Spleen (tissue), 7 donors: Measurements from ENCODE around the gene KRT85.

Experiments used
- POLR2AphosphoS5 ChIP-seq, 3 donors: sonication (generic); formaldehyde crosslinking; IDR thresholded peaks; one replicate each; pipeline ENCODE4 v1.5.1; 2017; ENCODE audit warnings: antibody characterized with exemption in 3 of 3
- TF ChIP-seq, protein P1 (sequence below), 11 experiments: fragments of 200-600 bp in 7 of 11; fragments of 450-650 bp in 4 of 11; sonication (generic) in 4 of 11; IDR thresholded peaks in 8 of 11; conservative IDR thresholded peaks in 3 of 11; 1 replicate in 7 of 11; 2 replicates in 4 of 11; pipeline versions ENCODE4 v1.4.0 to v1.8.0; 2016 to 2021; ENCODE audit warnings: antibody characterized with exemption in 11 of 11, inconsistent platforms in 4 of 11, mild to moderate bottlenecking in 1 of 11
- donor health status: DM: no; HTN: no; CAD: no; lungs with moderate emphysema.
- donor health status: DM: no; HTN: no; CAD: no.
- donor health status: DM: no; HTN: no; CAD: no.

DNA sequence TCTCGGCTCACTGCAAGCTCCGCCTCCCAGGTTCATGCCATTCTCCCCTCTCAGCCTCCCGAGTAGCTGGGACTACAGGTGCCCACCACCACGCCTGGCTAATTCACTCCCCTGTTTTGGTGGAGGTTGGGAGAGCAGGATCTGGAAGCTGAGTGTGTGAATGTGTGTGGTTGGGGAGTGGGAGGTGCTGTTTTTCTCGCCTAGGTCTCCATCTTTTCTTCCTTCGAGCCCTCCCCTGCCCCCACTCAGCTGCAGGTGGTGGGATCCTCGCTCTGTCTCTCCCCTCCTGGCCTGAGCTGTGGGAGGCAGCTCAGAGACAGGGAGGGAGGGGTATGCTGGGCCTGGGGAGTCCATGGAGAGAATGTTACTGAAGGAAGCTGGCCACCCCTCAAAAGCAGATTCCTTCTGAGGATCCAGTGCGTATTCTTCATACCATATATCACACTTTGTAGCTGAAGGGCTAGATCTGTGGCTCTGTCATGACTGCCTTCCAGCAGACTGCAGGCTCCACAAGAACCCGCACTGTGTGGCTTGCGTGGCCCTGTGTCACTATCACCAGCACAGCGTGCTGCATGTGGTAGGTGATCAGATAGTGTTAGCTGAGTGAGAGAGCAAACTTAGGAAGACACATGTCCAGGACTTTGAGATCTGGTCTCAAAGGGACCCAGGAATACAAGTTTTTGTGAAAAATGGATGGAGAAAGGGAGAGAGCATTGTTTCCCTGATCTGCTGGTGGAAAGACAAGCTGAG is 48.9 kb downstream of the KRT85 start:
- no peak for TF ChIP-seq POLR2AphosphoS5 (IDR thresholded peaks at IDR 0.05)
- TF ChIP-seq, protein P1, sequence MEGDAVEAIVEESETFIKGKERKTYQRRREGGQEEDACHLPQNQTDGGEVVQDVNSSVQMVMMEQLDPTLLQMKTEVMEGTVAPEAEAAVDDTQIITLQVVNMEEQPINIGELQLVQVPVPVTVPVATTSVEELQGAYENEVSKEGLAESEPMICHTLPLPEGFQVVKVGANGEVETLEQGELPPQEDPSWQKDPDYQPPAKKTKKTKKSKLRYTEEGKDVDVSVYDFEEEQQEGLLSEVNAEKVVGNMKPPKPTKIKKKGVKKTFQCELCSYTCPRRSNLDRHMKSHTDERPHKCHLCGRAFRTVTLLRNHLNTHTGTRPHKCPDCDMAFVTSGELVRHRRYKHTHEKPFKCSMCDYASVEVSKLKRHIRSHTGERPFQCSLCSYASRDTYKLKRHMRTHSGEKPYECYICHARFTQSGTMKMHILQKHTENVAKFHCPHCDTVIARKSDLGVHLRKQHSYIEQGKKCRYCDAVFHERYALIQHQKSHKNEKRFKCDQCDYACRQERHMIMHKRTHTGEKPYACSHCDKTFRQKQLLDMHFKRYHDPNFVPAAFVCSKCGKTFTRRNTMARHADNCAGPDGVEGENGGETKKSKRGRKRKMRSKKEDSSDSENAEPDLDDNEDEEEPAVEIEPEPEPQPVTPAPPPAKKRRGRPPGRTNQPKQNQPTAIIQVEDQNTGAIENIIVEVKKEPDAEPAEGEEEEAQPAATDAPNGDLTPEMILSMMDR (IDR thresholded peaks at IDR 0.05 in 8 of 11, conservative IDR thresholded peaks at IDR 0.05 in 3 of 11) = no peak
